Measurements from ENCODE around the gene POMT1.
"Not testable (repeated sequence)": the region's sequence is repeated elsewhere in the genome, so short reads cannot be mapped to it uniquely, and the experiment has no call there.

The POMT1 gene

GRCh38 chr9:131502781-131503625 lies at the start of gene POMT1:
TSS of gene POMT1 (plus strand) at chr9:131502918. CDS start at chr9:131504219, 1,301 bp downstream.
- peak; percentile 80 to 82 for DNase-seq (ENCODE audit: low read depth in 1 of 2, low spot score in 1 of 2)

DNA sequence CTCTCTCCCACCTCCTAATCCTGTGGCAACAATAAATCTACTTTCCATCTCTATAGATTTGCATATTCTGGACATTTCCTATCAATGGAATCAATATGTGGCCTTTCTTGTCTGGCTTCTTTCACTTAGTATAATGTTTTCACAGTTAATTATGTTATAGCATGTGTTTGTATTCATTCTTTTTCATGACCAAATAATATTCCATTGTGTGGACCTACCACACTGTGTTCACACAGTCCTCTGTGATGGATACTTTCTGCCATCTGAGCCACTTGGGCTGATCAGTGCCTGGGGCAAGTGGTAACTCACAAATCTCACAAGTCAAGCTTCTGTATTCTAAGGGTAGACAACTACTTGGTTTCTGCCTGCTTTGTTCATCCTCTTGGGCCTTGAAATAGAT lies 48.7 kb upstream of the POMT1 start:
- no peak for DNase-seq (ENCODE audit: low read depth in 1 of 2, low spot score in 1 of 2)

DNA sequence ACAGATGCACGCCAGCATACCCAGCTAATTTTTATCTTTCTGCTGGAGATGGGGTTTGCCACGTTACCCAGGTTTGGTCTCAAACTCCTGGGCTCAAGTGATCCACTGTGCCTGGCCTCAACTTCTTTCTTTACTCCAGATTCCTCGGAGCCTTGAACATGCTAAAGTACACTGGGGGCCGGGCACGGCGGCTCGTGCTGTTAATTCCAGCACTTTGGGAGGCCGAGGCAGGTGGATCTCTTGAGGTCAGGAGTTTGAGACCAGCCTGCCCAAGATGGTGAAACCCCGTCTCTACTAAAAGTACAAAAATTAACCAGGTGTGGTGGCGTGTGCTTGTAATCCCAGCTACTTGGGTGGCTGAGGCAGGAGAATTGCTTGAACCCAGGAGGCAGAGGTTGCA lies 47.1 kb upstream of the POMT1 start:
- DNase-seq (ENCODE audit: low read depth in 1 of 2, low spot score in 1 of 2) = not testable (repeated sequence)

DNA sequence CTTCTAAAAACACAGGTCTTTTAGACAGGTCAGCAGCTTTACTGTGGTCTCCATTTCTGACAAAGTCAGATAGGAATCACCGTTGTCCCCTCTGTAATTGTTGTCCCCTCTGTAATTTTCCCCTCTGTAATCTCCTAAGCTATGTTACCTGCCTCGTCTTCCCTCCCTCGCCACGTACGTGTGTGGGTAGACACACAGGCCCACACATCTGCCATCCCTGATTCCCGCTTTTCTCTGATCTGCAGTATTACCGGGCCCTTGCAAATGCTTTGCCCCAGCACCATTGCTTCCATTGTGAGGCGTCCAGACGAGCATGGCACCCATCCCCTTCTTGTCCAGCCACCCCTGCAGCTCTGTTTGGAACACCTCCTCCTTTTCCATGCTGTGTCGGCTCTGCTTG lies 45.0 kb upstream of the POMT1 start:
- no peak for DNase-seq (ENCODE audit: low read depth in 1 of 2, low spot score in 1 of 2)

DNA sequence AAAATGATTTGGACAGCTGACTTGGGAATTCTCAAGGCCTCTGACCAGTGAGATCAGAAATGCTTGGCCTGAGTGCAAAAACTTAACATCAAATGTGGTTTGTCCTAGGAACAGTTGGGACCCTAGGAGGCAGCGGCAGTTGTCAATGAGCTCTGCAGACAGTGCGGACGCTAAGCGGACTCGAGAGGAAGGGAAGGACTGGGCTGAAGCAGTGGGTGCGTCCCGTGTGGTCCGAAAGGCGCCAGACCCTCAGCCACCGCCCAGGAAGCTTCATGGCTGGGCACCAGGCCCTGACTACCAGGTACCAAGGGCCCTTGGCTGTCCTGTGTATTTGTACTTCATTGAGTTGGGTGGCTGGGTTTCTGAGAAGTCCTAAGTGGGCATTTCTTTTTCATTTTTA lies 43.7 kb upstream of the POMT1 start:
- DNase-seq (ENCODE audit: low read depth in 1 of 2, low spot score in 1 of 2) = no peak

DNA sequence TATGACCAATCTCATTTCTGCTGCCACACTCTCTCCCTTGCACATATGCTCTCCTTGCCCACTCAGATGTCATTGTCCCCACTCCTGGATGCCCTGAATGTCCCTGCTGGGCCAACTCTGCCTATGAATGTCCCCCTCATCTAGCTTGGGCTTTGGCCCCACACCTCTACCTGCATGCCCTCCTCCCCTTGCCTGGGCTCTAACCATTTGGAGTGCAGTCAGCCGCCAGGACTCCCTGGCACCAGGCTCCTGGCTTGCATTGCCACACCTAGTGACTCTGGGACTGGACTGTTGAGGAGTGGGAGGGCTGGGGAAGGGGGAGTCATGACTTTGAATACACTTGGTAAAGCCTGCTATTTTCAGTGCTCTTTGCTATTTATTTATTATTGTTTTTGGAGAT lies 41.6 kb upstream of the POMT1 start:
- no peak for DNase-seq (ENCODE audit: low read depth in 1 of 2, low spot score in 1 of 2)

DNA sequence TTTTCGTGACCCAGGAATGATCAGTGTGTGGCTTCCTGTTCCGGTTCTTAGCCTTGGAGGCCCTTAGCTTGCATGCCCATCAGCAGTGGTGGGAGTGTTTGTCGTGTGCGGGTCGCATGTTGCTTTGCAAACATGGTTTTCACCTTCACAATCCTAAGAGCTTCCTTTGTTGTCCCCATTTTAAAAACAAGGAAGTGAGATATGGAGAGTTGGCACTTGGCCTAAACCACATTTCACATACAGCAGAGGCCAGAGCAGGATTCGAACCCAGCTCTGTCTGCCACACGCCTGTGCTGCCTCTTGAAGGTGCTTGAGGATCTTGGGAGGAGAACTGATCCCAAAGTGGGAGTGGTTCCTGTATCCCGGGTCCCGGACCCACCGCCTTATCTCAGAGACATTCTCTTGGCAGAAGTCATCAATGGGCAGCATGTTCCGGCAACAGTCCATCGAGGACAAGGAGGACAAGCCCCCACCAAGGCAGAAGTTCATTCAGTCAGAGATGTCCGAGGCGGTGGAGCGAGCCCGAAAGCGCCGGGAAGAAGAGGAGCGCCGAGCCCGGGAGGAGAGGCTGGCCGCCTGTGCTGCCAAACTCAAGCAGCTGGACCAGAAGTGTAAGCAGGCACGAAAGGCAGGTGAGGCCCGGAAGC lies 38.2 kb upstream of the POMT1 start:
- DNase-seq (ENCODE audit: low read depth in 1 of 2, low spot score in 1 of 2) = no peak

- no peak for DNase-seq (ENCODE audit: low read depth in 1 of 2, low spot score in 1 of 2)
Observed at GRCh38 chr9:131465401-131465800, 37.3 kb upstream of the POMT1 start.

DNA sequence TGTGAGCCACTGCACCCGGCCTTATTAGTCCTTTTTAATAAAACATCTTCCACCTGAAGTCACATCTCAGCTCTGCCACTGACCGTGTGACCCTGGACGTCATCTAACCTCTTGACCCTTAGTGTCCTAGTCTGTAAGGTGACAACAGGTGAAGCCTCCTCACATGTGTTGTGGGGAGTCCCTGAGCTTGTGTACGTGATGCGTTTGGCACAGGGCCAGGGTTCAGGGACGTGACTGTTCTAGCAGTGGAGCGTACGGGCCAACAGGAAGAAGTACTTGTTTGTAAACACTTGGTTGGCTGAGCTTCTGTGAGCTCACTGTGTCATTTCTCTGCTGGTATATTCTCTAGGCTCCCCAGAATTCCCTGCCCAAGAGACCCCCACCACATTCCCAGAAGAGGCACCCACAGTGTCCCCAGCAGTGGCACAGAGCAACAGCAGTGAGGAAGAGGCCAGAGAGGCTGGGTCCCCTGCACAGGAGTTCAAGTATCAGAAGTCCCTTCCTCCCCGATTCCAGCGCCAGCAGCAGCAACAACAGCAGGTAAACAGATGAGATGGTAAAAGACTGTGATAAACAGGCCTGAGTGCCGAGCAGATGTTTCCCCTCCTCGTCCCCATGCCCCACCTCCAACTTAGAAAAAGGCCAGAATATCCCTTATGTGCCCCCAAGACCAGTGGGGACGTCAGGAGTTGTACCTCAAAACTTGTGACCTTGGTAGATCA lies 35.3 kb upstream of the POMT1 start:
- DNase-seq (ENCODE audit: low read depth in 1 of 2, low spot score in 1 of 2) = no peak

GRCh38 chr9:131468031-131468430 lies 34.7 kb upstream of the POMT1 start:
- DNase-seq (ENCODE audit: low read depth in 1 of 2, low spot score in 1 of 2) = no peak

GRCh38 chr9:131469356-131469755 lies 33.4 kb upstream of the POMT1 start:
- no peak for DNase-seq (ENCODE audit: low read depth in 1 of 2, low spot score in 1 of 2)

DNA sequence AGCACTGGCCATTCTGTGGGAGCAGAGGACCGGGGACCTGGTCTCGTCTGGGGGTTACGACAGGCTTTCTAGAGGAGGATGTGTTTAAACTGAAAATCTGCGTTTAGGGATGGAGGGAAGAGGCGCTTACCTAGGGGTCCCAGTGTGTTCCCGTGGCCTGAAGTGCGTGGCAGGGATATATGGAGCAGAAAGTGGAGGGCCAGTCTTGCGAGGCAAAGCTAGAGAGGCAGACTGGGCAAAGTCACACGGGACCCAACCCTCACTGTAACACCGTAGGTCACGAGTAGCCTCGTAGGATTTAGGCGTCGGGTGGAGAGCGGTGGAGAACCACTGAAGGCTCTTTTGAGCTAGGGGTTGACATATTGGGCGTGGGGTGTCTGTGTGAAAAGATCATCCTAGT lies 32.8 kb upstream of the POMT1 start:
- no peak for DNase-seq (ENCODE audit: low read depth in 1 of 2, low spot score in 1 of 2)

- no peak for DNase-seq (ENCODE audit: low read depth in 1 of 2, low spot score in 1 of 2)
Observed at GRCh38 chr9:131470581-131470991, 32.1 kb upstream of the POMT1 start.

GRCh38 chr9:131472085-131472484 lies 30.6 kb upstream of the POMT1 start:
- not testable (repeated sequence) for DNase-seq (ENCODE audit: low read depth in 1 of 2, low spot score in 1 of 2)

GRCh38 chr9:131473198-131473885 lies 29.4 kb upstream of the POMT1 start:
- no peak for DNase-seq (ENCODE audit: low read depth in 1 of 2, low spot score in 1 of 2)

GRCh38 chr9:131473891-131474290 lies 28.8 kb upstream of the POMT1 start:
- DNase-seq (ENCODE audit: low read depth in 1 of 2, low spot score in 1 of 2) = no peak

DNA sequence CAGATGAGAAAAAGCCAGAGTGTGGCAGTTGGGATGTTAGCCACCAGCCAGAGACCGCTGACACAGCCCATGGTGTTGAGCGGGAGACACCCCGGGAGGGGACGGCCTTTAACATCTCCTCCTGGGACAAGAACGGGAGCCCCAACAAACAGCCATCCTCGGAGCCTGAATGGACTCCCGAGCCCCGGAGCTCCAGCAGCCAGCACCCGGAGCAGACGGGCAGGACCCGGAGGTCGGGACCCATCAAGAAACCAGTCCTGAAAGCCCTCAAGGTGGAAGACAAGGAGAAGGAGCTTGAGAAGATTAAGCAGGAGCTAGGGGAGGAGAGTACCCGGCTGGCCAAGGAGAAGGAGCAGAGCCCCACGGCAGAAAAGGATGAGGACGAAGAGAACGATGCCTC lies 28.0 kb upstream of the POMT1 start:
- DNase-seq (ENCODE audit: low read depth in 1 of 2, low spot score in 1 of 2) = no peak

GRCh38 chr9:131475111-131475955 lies 27.4 kb upstream of the POMT1 start:
- no peak for DNase-seq (ENCODE audit: low read depth in 1 of 2, low spot score in 1 of 2)

DNA sequence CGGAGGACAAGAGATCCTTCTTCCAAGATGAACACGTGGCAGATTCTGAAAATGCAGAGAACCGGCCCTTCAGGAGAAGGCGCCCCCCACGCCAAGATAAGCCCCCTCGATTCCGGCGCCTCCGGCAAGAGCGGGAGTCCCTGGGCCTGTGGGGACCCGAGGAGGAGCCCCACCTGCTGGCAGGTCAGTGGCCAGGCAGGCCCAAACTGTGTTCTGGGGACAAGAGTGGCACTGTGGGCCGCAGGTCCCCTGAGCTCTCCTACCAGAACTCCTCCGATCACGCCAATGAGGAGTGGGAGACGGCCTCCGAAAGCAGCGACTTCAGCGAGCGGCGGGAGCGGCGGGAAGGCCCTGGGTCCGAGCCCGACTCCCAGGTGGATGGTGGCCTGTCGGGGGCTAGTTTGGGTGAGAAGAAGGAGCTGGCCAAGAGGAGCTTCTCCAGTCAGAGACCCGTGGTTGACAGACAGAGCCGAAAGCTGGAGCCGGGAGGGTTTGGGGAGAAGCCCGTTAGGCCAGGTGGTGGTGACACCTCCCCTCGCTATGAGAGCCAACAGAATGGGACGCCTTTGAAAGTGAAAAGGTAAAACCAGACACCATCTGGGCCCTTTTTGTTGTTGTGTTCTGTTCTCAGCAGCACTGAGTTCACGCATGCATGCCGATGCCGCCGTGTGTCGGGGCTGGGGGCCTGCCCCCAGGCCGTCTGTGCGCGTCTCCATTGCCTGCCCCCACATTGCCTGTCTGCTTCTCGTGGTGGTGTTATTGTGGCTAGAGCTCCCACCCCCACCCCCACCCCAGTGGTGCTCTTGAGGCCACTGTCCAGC lies 26.6 kb upstream of the POMT1 start:
- no peak for DNase-seq (ENCODE audit: low read depth in 1 of 2, low spot score in 1 of 2)

All from activated CD4-positive, alpha-beta T cell treated with anti-CD3 and anti-CD28 coated beads, Interleukin-2, amount 50 U/mL, for 24 hours (primary cell).